HTERT RPE-1 (cell line): ENCODE measurements around the gene CRIP1.

Experiments used
- in situ Hi-C: fragments of 300-500 bp; cut with MboI; formaldehyde crosslinking; loops from 4 replicates; pipeline ENCODE4 v1.14.3; 2020; ENCODE audit warnings: low sequenced_read_pairs

The CRIP1 gene

GRCh38 chr14:105480199-105480746 is 6.4 kb upstream of the CRIP1 start:
- in situ Hi-C loops = no loop called here

GRCh38 chr14:105480807-105481801 is 5.6 kb upstream of the CRIP1 start:
- in situ Hi-C loops = no loop called here

- in situ Hi-C loops = no loop called here
Measured at GRCh38 chr14:105481886-105482457, 4.7 kb upstream of the CRIP1 start.

- in situ Hi-C loops = no loop called here
Measured at GRCh38 chr14:105482486-105483110, 4.1 kb upstream of the CRIP1 start.

- in situ Hi-C loops = no loop called here
Measured at GRCh38 chr14:105483300-105484068, 3.2 kb upstream of the CRIP1 start.

GRCh38 chr14:105484069-105484996 is 2.4 kb upstream of the CRIP1 start:
- in situ Hi-C loops = no loop called here

GRCh38 chr14:105484997-105485393 is 1.7 kb upstream of the CRIP1 start:
- in situ Hi-C loops = no loop called here

- in situ Hi-C loops = no loop called here
Measured at GRCh38 chr14:105485739-105486162, 935 bp upstream of the CRIP1 start.

- in situ Hi-C loops = no loop called here
Measured at GRCh38 chr14:105486974-105487448, 325 bp downstream of the CRIP1 start.

- in situ Hi-C loops = no loop called here
Measured at GRCh38 chr14:105487449-105487985, 831 bp downstream of the CRIP1 start.

- in situ Hi-C loops = no loop called here
Measured at GRCh38 chr14:105487986-105488777, 1.5 kb downstream of the CRIP1 start.

GRCh38 chr14:105488781-105489541 is 2.3 kb downstream of the CRIP1 start:
- in situ Hi-C loops = no loop called here

GRCh38 chr14:105489542-105490266 is 3.0 kb downstream of the CRIP1 start:
- in situ Hi-C loops = no loop called here

- in situ Hi-C loops = no loop called here
Measured at GRCh38 chr14:105490267-105490571, 3.5 kb downstream of the CRIP1 start.

- in situ Hi-C loops = no loop called here
Measured at GRCh38 chr14:105490572-105491365, 4.1 kb downstream of the CRIP1 start, which contains the start of gene TEDC1. TSS of gene TEDC1 (plus strand) at chr14:105491246. CDS start at chr14:105491376, 130 bp downstream.

GRCh38 chr14:105491366-105491973 is 4.8 kb downstream of the CRIP1 start:
- in situ Hi-C loops = no loop called here
